ENCODE data around the gene CDPF1. TPM values are rescaled to one million over a fixed set of nuclear protein-coding genes. Genes with fewer than 3 reads are reported as not detected.

Gene CDPF1
- total RNA-seq, 1 experiment from 2014 or later: 6.3 TPM

DNA sequence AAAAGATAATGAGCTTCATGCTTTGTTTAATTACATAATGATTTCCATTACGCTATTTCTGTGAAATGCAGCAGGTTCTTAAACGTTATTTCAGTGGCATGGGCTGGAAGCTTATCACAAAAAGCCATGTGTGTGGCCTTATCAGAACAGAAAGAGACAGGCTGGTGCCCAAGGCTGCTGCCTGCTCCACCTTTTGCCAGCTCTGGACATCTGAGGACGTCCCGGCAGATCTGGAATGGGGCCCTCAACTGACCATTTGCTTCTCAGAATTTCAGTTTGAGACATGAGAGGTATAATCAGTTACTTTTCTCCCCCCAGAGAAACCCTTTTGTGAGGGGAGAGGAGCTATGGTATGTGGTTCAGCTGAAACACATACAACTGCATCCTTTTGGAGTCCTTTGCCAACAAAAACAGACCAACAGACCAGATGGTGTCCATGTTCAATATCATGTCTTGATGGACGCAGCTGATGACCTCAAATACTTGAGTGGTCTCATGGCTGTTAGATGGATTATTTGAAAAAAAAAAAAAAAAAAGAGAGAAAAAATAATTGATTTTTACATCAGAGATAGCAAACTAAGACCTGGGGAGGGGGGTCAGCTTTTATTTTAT, 8.6 kb downstream of the CDPF1 start:
- BruUV-seq (replicated peaks): no TSS peak
- ChIA-PET POLR2A (interaction anchor here (0.6 to 1.2 kb wide), 3 partner anchors 9 to 35 kb away, joined by 3 read pairs; no protein-coding TSS in a partner anchor), CTCF (interaction anchor here (0.7 to 0.8 kb wide), 2 partner anchors 34 to 120 kb away, joined by 3 to 4 read pairs; no protein-coding TSS in a partner anchor)
- Mint-ChIP-seq H3K27ac (ENCODE audit: low read depth, unreplicated experiment) (no peak overlapping the region), H3K4me3 (ENCODE audit: unreplicated experiment) (no peak overlapping the region), H3K9me3 (ENCODE audit: unreplicated experiment) (no peaks in the 10 kb centered on the region), H3K4me1 (ENCODE audit: insufficient read depth, unreplicated experiment) (no peaks in the 10 kb centered on the region), H3K27me3 (ENCODE audit: insufficient read depth, unreplicated experiment) (no peaks in the 10 kb centered on the region), H3K36me3 (ENCODE audit: insufficient read depth, unreplicated experiment) (peaks cover 10% of the 10 kb centered on the region)
- intact Hi-C loops (cut with micrococcal nuclease): no loop called here
- no peak for DNase-seq (ENCODE audit: unreplicated experiment)
- TF ChIP-seq, protein P1, sequence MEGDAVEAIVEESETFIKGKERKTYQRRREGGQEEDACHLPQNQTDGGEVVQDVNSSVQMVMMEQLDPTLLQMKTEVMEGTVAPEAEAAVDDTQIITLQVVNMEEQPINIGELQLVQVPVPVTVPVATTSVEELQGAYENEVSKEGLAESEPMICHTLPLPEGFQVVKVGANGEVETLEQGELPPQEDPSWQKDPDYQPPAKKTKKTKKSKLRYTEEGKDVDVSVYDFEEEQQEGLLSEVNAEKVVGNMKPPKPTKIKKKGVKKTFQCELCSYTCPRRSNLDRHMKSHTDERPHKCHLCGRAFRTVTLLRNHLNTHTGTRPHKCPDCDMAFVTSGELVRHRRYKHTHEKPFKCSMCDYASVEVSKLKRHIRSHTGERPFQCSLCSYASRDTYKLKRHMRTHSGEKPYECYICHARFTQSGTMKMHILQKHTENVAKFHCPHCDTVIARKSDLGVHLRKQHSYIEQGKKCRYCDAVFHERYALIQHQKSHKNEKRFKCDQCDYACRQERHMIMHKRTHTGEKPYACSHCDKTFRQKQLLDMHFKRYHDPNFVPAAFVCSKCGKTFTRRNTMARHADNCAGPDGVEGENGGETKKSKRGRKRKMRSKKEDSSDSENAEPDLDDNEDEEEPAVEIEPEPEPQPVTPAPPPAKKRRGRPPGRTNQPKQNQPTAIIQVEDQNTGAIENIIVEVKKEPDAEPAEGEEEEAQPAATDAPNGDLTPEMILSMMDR (IDR thresholded peaks at IDR 0.05; ENCODE audit: unreplicated experiment): no peak

DNA sequence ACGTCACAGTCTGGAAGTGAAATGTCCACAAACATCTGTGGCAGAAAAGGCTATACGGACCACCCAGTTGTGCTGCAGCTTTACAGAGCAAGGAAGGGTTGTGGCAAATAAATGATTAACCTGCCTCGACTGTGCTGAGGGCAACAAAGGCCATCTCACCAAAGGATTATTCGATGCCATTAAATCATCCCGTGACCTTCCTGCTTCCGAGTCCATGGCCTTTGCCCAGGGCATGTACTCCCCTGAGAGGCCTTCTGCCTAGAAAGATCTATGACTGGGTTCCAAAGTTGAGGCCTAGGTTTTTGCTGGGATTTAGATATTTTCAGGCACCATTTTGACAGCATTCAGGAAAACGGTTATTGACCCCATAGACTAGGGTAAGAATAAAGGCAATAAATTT, 9.2 kb downstream of the CDPF1 start:
- intact Hi-C loops (cut with micrococcal nuclease): no loop called here
- H3K36me3 Mint-ChIP-seq (ENCODE audit: insufficient read depth, unreplicated experiment): peaks cover 10% of the 10 kb centered on the region
- H3K9me3 Mint-ChIP-seq (ENCODE audit: unreplicated experiment): no peaks in the 10 kb centered on the region
- no peaks in the 10 kb centered on the region for H3K4me1 Mint-ChIP-seq (ENCODE audit: insufficient read depth, unreplicated experiment)
- ChIA-PET CTCF (interaction anchor here (0.7 kb wide), 1 partner anchor 35 kb away, joined by 3 read pairs; no protein-coding TSS in a partner anchor), POLR2A (interaction anchor here (0.6 to 1.2 kb wide), 4 partner anchors 9 to 239 kb away, joined by 3 read pairs; no protein-coding TSS in a partner anchor)
- H3K27ac Mint-ChIP-seq (ENCODE audit: low read depth, unreplicated experiment): no peak overlapping the region
- DNase-seq (ENCODE audit: unreplicated experiment): no peak
- H3K27me3 Mint-ChIP-seq (ENCODE audit: insufficient read depth, unreplicated experiment): no peaks in the 10 kb centered on the region
- no TSS peak for BruUV-seq (replicated peaks)
- H3K4me3 Mint-ChIP-seq (ENCODE audit: unreplicated experiment): no peak overlapping the region
- TF ChIP-seq, protein P1 (IDR thresholded peaks at IDR 0.05; ENCODE audit: unreplicated experiment): no peak

DNA sequence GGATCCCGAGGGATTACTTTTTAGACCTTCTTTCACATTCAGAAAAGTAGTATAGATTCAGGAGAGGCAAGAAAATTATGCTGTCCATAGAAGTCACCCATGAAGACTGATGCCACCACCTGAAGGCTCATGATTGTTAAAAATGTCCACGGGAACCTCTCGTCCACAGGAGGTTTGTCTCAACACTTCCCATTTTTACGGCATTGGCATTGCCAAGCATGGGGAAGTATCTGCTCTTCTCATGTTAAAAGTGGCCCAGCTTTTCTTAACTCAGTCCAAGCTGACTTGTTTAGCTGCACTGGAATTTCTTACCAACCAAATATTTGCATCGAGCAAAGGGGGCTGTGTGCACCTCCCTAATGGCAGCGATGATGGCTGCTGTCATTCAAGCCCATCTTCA, 9.6 kb downstream of the CDPF1 start:
- ChIA-PET POLR2A (interaction anchor here (0.7 kb wide), 2 partner anchors 9 to 238 kb away, joined by 3 read pairs; no protein-coding TSS in a partner anchor), CTCF (no interaction called here)
- no peaks in the 10 kb centered on the region for H3K9me3 Mint-ChIP-seq (ENCODE audit: unreplicated experiment)
- no peaks in the 10 kb centered on the region for H3K27me3 Mint-ChIP-seq (ENCODE audit: insufficient read depth, unreplicated experiment)
- H3K4me3 Mint-ChIP-seq (ENCODE audit: unreplicated experiment): no peak overlapping the region
- peaks cover 10% of the 10 kb centered on the region for H3K36me3 Mint-ChIP-seq (ENCODE audit: insufficient read depth, unreplicated experiment)
- DNase-seq (ENCODE audit: unreplicated experiment): no peak
- H3K27ac Mint-ChIP-seq (ENCODE audit: low read depth, unreplicated experiment): no peak overlapping the region
- intact Hi-C loops (cut with micrococcal nuclease): no loop called here
- H3K4me1 Mint-ChIP-seq (ENCODE audit: insufficient read depth, unreplicated experiment): no peaks in the 10 kb centered on the region
- TF ChIP-seq, protein P1 (IDR thresholded peaks at IDR 0.05; ENCODE audit: unreplicated experiment): no peak
- BruUV-seq (replicated peaks): no TSS peak

DNA sequence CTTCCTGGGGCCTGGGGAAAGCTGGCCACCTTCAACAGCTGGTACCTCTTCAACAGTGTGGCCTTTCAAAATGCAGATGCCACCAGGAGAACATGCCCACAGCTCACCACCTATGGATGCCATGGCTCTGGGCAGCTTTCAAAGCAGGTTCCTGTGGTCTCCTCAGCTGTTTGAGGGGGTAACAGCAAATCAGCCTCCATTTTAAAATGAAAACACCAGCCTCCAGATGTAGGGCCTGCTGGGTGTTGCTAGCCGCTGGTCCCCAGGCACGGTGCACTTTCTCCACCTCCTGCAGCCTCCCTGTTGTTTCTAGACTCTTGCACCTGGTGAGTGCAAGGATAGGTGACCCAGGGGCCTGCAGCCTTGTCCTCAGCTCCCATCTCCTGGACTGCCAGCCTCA, 10.0 kb downstream of the CDPF1 start:
- Mint-ChIP-seq H3K27ac (ENCODE audit: low read depth, unreplicated experiment) (no peak overlapping the region), H3K4me3 (ENCODE audit: unreplicated experiment) (no peak overlapping the region), H3K36me3 (ENCODE audit: insufficient read depth, unreplicated experiment) (peaks cover 13% of the 10 kb centered on the region), H3K4me1 (ENCODE audit: insufficient read depth, unreplicated experiment) (no peaks in the 10 kb centered on the region), H3K9me3 (ENCODE audit: unreplicated experiment) (no peaks in the 10 kb centered on the region), H3K27me3 (ENCODE audit: insufficient read depth, unreplicated experiment) (no peaks in the 10 kb centered on the region)
- BruUV-seq (replicated peaks): no TSS peak
- TF ChIP-seq, protein P1 (IDR thresholded peaks at IDR 0.05; ENCODE audit: unreplicated experiment): no peak
- intact Hi-C loops (cut with micrococcal nuclease): no loop called here
- CTCF ChIA-PET: no interaction called here
- no peak for DNase-seq (ENCODE audit: unreplicated experiment)
- POLR2A ChIA-PET: interaction anchor here (0.7 to 1.2 kb wide), 3 partner anchors 8 to 238 kb away, joined by 3 to 4 read pairs (median 3); partner anchors contain the start of gene CDPF1

Measured in MCF 10A (cell line).